NCI-H1092 (cell line): ENCODE results near the gene CATSPER4.
A peak's percentile ranks its signal among the peaks of the same experiment; 100 is the strongest.

ENCODE experiments used
- DNase-seq: peaks from one replicate; lab custom pipeline; 2025; lab: John Stamatoyannopoulos, UW

CATSPER4 gene

DNA sequence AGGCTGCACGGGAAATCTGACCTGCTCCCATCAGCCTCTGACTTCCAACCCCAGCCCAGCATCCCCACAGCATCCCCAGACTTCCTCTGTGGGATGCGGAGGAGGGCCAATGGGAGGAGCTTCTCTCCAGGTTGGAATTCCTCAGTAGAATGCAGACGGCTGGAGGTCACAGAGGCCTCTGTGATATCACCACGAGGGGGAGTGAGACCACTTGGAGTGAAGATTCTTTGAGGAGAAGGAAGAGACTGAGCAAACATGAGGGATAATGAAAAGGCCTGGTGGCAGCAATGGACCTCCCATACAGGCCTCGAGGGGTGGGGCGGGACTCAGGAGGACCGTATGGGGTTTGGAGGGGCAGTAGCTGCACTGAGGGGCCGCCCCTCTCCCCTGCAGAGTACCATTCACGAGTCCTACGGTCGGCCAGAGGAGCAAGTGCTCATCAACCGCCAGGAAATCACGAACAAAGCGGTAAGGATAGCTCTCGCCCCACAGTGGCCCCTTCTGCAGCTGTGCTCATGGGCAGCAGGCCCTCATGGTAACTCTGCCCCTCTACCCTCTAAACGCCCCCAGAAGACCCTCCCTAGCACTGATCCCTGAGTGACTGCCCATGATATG, at the start of gene CATSPER4:
Gene CATSPER4 (plus strand): TSS at position 230 of the 615 bp plus-strand sequence. CDS start 26 bp downstream, at position 256.
- peak; percentile 34 for DNase-seq

DNA sequence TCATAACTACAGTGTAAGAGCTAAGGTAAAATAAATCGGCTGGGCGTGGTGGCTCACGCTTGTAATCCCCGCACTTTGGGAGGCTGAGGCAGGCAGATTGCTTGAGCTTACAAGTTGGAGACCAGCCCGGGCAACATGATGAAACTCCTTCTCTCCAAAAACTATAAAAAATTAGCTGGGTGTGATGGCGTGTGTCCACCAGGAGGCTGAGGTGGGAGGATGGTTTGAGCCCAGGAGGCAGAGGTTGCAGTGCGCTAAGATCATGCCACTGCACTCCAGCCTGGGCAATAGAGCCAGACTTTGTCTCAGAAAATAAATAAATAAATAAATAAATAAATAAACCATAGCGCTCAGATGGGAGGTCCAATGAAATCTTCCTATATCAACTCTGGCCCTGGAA, 48.2 kb upstream of the CATSPER4 start:
- no peak for DNase-seq

DNA sequence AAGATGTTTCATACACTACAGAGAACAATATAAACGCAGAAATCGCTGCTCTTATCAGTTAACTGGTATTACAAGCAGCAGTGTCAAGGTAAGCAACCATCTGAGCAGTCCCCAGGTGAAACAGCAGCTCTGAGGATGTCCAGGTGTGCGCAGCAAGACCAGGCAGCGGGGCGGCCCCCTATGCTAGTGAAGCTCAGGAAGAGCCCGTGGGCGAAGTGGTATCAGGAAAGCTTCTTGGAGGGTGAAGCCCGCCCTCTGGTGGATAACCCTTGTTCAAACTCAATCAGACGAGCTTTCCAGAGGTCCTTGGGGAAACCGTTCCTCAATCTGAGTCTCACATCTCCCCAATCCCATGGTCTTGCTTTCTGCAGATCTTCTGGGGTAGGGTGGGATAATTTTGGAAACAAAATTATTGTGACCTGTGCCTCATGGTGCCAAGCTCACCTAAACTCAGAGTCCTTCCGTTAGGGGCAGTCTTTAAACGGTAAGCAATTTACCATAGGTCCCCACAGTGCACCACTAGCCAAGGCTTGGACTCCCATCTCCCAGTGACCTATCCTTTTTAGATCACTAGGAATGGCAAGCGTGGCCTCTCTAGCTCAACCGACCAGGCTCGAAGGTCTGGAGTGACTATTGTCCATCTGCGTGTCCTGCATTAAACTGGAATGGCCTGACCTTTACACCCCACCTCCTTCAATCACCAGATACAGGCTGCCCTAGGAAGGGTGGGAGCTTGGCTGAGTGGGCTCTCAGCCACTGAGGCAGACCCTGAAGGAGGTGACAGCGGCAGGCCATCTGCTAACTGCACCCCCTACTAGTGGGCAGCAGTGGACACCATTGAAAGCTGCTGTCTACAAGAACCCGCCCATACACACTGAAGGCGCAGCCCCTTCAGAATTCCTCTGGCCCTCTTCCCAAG, 45.1 kb upstream of the CATSPER4 start:
- peak; percentile 87 for DNase-seq

DNA sequence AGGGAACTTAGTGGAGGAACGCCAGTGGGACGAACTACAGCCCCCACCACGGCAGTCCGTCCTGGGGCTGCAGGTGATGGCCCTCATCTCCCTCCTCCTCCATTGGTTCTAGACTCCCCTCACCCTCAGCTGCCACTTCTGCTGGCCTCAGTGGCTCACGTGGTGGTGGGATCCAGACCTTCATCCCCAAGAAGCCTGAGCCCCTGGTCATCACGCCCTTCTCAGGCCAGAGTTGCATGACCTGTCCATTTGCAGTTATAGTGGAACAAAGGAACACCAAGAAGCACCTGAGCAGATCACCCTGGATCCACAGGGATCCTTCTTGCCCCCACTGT, 44.5 kb upstream of the CATSPER4 start:
- DNase-seq = no peak

DNA sequence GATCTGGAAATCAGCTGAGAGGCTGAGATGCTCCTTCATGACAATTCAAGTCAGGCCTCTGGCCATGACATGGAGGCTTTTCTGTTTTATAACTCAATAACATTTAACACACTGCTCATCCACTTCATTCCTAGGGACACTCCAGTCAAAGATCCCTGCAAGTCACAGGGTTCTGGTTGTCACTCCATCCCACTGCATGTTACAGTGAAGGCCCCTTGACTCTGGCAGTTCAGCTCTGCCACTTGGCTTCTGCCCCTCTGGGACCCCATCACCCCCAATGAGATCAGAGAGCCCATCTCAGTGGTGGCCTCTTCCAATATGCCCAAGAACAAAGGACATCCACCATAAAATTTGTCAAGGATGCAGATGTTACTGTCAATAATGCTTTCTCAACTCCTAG, 41.5 kb upstream of the CATSPER4 start:
- DNase-seq = no peak

DNA sequence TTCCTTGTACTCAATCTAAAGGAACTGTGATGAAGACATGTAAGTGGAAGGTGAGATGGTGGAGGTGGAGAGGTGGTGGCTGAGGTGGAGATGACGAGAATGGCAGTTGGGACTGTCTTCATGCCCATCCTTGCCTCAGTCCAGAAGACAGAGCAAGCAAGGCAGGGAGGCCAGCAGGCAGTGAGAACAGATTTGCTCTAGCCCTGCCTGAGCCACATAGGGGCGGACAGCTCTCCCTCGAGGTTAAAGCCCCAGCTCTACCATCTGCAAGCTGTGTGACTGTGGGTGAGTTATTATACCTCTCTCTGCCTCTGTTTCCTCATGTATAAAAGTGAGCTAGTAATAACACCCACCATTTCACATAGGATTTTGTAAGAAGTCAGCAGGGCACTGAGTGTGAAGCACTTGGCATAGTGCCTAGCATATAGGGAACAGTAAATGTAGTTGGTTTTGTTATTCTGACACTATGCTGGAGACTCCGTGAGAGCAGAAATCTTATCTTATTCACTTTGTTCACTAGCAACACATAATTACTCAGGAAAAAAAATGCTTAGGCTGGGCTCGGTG, 36.4 kb upstream of the CATSPER4 start:
- DNase-seq = no peak

DNA sequence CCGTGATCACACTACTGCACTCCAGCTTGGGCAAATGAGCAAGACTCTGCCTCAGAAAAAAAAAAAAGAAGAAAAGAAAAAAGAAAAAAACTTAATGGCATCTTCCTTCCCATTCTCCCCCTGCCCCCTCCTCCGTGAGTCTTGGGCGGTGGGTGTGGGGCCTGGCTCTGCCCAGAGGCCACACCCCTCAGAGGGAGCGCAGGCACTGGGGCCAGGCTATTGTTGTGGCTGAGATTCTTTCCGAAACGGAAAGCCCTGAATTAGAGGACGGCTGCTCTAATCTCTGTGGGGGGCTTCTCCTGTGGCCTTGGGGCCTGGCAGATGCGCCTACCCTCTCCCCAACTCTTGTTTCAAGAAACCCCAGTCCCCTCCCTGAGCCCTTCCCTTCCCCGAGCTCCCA, 35.7 kb upstream of the CATSPER4 start:
- DNase-seq = no peak

DNA sequence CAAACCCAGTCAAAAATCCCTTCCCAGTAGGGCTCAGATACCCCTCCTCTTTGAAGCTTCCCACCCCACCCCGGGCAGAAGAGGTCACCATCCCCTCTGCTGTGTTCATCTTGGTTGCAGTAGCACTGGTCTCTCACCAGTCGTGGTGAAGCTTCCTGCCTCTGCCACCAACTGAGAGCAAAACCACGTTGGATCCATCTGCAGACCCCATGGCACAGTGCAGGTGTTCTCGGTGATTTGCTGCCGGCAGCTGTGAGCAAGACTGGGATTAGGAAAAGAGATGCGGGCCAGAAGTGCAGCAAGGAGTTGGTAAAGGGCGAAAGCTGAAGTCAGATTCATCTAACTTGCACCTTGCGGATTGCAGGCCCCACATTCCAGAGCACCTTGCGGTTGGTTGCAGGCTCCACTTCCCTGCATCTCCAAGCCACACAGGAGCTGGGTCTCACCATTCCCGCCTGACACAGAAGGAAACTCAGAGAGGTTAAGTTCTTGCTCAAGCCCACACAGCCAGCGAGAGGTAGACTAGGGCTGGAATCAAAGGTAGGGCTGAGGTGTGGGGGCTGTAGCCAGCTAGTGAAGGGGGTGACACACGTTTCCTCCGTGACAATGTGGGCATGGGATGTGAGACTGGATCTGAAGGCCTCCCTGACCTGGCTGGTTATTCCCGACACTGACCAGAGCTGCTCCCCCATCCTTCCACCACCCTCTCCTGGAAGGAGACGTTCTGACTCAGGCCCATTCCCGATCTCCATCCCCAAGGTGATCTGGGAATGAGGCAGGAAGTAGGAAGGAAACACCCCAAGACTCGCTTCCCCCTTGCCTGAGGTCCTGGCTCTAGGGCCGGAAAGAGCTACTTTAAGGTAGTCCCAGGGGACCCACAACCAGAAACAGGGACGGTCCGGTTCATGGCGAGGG, 34.8 kb upstream of the CATSPER4 start:
- DNase-seq = no peak

DNA sequence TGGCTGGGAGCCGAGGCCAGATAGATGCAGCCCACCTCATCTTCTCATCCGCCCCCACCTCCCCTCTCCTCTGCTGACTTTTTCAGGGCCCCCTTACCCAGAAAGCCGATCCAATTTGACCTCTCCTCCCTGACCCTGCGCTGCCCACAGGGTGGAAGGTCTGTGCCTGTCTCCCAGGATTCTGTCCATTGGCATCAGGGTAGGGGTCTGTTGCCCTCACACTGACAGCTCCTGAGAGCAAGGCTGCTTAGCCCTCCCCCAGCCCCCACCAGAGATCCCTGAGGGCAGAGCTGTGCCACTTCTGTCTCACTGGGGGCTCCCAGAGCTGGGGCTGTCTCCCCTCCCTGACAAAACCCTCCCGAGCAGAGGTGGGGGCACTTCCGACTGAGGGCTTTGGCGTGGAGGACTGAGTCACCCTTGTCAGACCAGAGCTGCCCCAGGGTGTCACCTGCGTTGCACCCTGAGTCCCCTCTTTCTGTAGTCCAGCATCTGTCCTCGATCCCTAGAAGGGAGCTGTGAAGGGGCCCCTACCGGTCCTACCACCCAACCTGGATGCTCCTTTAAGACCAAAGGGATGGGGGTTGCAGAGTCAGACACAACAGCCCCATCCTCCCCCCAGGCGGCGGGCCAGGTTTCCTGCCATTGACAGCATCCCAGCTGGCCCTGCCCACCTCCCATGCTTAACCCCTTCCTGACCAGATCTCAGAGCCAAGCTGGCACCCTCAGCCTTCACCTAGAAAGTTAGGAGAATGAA, 33.9 kb upstream of the CATSPER4 start:
- no peak for DNase-seq

DNA sequence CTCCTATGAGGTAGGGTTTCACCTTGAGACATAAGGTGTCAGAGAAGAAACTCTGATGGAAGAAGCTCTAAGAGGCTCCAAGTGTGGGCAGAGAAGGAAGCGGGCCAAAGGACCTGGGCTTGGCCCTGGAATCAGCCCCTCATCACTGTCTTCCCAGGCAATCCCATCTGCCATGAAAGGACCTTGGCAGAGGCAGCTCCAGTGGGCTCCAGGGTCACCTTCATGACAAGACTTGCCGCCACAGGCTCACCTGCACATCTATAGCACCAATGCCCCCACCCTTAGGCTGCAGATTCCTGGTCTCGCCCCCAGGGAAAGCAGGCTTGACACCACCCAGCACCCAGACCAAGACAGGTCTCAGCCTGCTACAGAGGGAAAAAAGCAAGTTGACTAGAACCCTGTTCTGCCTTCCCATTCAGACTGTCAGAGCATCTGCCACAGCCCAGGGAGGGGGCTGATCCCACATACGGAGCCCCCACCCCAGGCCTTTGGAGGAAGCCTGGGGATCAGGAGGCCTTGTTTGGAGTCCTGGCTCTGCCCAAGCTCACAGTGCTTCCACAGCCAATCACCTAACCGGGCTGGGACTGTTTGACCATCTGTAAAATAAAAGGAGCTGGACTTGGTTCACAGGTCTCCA, 32.0 kb upstream of the CATSPER4 start:
- no peak for DNase-seq

DNA sequence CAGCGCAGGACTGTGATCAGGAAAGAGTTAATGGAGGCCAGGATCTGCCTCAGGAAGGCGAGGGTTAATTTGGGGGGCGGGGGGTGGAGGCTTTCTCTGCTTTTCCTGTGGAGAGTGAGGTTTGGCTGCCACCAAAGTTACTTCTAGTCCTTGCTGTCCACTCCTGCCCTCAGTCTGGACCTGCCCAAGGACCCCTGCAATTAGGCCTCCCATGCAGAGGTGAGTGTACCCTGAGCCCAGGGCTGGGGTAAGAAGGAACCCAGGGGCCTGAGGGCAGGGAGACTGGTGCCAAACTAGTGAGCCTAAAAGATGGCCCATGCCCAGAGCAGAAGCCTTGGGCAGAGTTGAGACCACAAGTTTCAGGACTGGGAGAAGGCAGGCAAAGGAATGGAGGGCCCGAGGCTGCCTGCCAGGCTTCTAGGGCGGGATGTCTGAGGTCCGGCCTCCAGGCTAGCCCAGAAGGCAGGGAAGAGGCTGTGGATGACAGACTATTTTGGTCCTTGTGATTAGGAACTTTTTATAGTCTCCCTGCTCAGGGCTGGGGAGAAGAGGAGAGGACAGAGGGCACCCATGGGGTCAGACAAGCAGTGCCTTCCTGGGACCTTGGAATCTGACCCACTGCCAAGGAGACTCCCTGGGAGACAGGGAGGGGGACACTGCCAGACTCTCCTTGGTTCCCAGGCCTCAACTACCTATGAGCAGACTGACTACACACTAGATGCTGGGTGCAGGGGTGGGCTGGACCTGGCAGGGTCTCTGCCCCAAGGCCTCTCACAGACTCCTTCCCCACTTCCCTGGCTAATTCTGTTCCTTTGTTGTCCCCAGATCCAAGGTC, 31.3 kb upstream of the CATSPER4 start, which contains the start of gene FAM110D:
Gene FAM110D (plus strand): TSS at position 172 of the 835 bp plus-strand sequence. CDS start 2,213 bp downstream, outside the sequence.
- DNase-seq = no peak

DNA sequence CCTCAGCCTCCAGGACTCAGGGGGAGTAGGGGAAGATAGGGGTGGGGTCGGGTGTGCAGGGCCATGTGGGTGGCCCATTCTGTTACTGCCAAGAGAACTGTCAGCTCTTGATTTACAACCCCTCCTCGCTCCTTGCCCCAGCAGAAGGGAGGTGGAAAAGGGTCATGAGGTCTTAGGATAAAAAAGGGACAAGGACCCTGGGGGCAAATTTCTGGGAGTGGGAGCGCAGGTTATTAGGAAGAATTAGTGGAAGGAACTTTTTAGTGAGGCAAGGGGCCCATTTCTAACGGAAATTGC, 30.7 kb upstream of the CATSPER4 start:
- DNase-seq = no peak

DNA sequence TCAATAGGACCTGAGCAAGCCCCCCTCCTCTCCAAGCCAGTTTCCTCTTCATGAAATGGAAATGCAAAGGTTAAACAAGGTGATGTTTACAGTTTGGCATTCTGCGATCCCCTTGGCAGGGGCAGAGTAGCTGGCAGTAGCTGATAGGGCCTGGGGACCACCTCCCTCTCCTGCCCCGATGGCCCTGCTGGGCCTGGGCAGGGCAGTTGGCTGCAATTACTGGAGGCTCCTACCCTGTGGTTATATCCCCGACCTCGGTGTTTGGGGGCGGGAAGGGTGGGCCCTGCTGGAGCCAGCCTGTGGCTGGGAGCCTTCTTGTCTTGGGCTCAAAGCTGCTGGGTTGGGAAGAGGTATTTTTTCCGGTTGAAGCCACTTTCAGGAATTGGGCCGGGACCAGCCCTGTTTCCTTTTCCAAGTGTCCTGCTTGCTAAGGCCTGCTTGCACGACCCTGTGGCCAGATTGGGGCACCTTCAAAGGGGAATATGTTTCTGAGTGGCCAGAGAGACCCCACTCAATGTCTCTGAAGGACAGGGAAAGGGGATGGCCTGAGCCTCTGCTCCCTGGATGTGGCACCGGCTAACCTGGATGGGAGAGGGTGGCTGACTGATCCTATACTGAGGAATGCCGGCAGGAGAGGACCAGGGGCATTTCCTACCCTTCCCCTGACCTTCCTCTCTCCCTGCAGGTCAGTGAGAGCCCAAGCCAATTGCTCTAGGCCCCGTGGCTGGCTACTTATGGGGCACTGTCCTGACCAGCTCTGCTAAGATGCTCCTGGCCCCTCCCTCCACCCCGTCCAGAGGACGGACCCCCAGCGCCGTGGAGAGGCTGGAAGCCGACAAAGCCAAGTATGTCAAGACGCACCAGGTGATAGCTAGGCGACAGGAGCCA, 29.6 kb upstream of the CATSPER4 start:
- no peak for DNase-seq

DNA sequence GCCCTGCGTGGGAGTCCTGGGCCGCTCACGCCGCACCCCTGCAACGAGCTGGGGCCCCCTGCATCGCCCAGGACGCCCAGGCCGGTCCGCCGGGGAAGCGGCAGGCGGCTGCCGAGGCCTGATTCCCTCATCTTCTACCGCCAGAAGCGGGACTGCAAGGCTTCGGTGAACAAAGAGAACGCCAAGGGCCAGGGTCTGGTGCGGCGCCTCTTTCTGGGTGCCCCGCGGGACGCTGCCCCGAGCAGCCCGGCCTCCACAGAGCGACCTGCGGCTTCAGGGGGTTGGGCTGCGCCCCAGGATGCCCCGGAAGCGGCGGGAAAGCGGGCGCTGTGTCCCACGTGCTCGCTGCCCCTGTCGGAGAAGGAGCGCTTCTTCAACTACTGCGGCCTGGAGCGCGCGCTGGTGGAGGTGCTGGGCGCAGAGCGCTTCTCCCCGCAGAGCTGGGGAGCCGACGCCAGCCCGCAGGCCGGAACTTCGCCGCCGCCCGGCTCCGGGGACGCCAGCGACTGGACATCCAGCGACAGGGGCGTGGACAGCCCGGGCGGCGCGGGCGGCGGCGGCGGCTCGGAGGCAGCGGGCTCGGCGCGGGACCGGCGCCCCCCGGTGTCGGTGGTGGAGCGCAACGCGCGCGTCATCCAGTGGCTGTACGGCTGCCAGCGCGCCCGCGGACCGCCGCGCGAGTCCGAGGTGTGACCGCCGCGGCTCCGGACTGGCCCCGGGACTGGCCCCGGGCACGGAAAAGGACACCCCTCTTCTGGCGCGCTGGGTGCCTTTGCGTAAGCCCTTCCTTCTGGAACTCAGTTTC, 28.8 kb upstream of the CATSPER4 start:
- peak; percentile 30 for DNase-seq

DNA sequence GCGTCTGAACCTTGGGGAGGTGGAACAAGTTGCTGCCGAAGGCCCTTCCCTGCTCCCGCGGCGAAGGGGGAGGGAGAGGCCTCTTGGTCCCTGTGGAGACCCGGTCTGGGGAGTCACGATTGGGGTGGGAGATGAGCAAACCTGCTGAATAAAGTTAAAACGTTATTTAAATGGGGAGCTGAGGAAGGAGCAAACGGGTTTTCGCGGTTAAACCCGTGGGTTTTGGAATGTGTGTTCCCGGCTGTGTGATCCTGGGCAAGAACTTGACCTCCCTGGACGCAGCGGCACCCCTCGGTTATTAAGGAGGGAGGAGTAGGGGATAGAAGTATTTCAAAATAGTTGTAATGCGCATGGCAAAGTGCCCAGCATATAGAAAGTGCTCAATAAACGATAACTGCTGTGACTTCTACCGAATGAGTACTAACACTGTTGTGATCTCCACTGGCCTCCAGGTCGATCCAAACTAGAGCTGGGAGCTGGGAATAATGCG, 28.1 kb upstream of the CATSPER4 start:
- DNase-seq = peak; percentile 20

DNA sequence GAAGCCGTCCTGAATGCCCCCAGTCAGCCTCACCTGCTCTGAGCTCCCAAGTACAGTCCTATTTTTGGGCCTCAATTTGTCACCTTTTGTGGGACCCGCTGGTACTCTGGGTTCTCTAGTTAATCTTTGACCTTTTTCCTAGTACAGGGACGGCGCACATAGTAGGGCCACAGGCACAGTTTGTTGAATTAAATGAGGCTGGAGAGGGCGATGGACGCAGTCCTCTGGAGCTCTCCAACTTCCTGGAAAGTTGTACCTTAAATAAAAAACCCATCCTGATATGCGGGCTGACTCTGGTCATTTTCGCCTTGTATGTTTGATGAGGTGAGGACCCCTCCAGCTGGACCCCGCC, 26.7 kb upstream of the CATSPER4 start:
- DNase-seq = no peak

DNA sequence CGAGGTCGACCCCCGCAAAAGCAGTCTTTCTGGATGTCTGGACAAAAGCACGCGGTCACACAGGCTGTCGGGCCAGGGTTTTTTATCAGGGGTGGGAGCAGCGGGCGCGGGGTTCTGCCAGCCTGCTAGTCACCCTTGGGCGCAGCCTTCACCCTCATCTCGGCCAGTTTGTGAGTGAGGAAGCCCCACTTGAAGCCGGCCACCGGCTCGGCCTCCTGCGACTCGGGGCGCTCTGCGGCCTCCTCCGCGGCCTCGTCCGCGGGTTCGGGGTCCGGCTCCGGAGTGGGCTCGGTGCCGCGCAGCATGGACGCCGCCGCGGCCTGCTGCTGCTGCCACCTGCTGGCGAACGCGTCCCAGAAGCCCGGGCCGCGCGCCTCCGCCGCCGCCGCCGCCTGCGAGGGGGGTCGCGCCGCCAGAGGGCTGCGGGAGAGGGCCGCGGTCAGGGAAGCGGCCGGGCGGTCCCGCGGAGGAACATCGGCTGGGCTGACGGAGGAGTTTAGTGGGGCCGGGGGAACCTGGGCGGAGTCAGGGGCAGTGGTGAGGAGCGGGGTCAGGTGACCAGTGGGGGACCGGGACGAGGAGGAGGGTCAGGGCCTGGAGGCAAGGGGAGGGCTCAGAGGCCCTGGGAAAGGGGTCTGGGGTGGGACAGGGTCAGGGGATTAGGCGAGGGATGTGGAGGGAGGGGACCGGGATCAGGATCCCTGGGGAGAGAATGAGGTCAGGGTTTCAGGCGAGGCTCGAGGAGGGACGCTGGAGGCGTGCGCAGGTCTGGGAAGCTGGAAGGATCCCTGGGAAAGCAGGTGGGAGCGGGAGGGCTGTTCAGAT, 26.2 kb upstream of the CATSPER4 start:
- no peak for DNase-seq
